ENCODE data around the gene ZNF428. TPM values are rescaled to one million over a fixed set of nuclear protein-coding genes. Genes with fewer than 3 reads are reported as not detected.

Gene ZNF428
- total RNA-seq, 4 donors from 2014 or later: 15.4 to 26.7 (median 20.0) TPM

DNA sequence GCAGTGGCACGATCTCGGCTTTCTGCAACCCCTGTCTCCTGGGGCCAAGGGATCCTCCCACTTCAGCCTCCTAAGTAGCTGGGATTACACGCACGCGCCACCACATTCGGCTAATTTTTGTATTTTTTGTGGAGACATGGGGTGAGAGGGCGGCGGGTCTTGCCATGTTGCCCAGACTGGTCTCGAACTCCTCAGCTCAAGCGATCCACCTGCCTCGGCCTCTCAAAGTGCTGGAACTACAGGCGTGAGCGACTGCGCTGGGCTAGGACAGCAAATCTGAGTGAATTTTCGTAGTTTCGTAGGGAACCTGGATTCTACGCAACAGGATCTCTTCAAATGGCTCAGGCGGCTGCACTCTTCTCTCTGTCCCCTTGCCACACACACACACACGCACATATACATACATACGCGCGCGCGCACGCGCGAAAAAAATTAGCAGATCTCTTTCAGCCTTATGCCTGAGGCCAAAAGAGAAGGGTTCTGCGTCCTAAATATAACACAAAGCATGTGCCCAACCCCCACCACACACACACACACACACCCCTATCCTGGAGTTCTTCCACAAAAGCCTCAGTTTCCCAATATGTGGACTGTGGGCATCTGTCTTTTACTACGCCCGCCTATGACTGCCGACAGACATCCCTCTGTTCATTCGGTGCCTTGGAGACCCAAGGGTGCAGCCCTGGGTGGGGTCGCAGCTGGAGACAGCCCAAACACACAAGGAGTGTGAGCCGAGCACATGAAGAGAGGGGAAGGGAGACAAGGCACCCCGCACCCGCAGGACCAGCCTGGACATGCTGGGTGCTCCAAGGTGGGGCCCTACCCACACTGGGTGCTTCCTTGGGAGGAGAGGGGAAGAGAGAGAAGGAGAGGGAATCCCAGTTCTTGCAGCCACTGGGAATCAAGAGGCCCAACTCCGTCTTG lies 43.2 kb downstream of the ZNF428 start:
- H3K36me3 ChIP-seq: peaks cover 0 to 8% of the 10 kb centered on the region in 2 donors
- no peaks in the 10 kb centered on the region for H3K9me3 ChIP-seq
- intact Hi-C loops (cut with DNase I; ENCODE audit: low total_unique reads): loop anchor here (1.0 to 5.0 kb wide), 2 partner anchors 20 to 44 kb away; partner anchors contain the start of genes IRGQ, ZNF575 and ZNF576
- H3K4me3 ChIP-seq: peak overlapping the region; percentile 75 to 98 (median 88)
- peaks cover 10 to 13% of the 10 kb centered on the region in 2 donors for H3K4me1 ChIP-seq
- DNase-seq (no peak), ATAC-seq (no peak)
- TF ChIP-seq, protein P1, sequence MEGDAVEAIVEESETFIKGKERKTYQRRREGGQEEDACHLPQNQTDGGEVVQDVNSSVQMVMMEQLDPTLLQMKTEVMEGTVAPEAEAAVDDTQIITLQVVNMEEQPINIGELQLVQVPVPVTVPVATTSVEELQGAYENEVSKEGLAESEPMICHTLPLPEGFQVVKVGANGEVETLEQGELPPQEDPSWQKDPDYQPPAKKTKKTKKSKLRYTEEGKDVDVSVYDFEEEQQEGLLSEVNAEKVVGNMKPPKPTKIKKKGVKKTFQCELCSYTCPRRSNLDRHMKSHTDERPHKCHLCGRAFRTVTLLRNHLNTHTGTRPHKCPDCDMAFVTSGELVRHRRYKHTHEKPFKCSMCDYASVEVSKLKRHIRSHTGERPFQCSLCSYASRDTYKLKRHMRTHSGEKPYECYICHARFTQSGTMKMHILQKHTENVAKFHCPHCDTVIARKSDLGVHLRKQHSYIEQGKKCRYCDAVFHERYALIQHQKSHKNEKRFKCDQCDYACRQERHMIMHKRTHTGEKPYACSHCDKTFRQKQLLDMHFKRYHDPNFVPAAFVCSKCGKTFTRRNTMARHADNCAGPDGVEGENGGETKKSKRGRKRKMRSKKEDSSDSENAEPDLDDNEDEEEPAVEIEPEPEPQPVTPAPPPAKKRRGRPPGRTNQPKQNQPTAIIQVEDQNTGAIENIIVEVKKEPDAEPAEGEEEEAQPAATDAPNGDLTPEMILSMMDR (IDR thresholded peaks at IDR 0.05 in 4 of 5, conservative IDR thresholded peaks at IDR 0.05 in 1 of 5): no peak
- no peak for TF ChIP-seq POLR2A (IDR thresholded peaks at IDR 0.05)
- in situ Hi-C loops (cut with MboI; ENCODE audit: low sequenced_read_pairs in 4 of 4): no loop called here
- no peaks in the 10 kb centered on the region for H3K27me3 ChIP-seq
- peak overlapping the region; percentile 50 to 86 (median 70) for H3K27ac ChIP-seq

DNA sequence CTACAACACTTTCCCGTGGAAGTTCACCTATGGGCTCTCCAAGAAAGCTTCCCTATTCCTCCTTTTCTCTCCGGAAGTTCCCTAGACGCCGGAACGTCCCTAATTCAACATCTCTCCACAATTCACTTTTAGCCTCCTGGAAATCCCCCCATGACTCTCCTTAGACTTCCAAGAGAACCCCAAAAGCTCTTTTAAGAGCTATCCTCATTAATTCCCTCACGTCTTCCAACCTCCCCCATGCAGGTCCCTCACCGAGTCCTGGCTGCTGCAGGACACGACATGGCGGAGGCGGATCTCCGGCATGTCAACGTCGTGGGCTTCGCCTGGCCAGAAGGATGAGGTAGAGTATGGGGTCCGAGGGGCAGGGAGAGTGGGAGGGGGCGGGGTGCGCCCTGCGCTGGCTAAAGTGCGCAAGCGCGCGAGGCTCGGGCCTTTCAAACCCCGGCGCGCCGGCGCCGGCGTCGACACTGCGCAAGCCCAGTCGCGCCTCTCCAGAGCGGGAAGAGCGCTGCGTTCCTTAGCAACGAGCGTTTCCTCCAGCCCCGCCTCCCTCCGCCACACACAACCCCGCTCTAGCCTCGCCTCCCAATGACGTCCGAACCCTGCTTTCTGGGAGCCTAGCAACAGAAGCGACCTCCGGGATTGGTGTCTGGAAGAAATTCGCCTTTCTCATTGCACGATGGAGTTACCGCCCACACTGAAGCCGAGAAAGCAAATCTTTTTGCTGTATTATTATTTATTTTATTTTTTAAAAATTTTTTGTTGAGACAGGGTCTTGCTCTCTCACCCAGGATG lies 44.1 kb downstream of the ZNF428 start, which contains the start of the genes PINLYP and XRCC1:
Gene PINLYP, plus strand, starts transcription at position 646 of the 795 bp plus-strand sequence. CDS start 1,391 bp downstream, outside the sequence.
Gene XRCC1, minus strand, starts transcription at position 372 of the 795 bp plus-strand sequence. Its CDS starts 69 bp downstream, at position 303.
- no peaks in the 10 kb centered on the region for H3K27me3 ChIP-seq
- intact Hi-C loops (cut with DNase I; ENCODE audit: low total_unique reads) (loop anchor here (1.0 to 5.0 kb wide), 2 partner anchors 21 to 43 kb away; partner anchors contain the start of genes IRGQ, ZNF575 and ZNF576), in situ Hi-C loops (cut with MboI; ENCODE audit: low sequenced_read_pairs in 4 of 4) (no loop called here)
- DNase-seq (peak; percentile 96 to 97), ATAC-seq (peak; percentile 100)
- peaks cover 10 to 13% of the 10 kb centered on the region in 2 donors for H3K4me1 ChIP-seq
- peaks cover 0 to 8% of the 10 kb centered on the region in 2 donors for H3K36me3 ChIP-seq
- peak; percentile 43 to 44 for TF ChIP-seq POLR2A (IDR thresholded peaks at IDR 0.05)
- TF ChIP-seq, protein P1 (IDR thresholded peaks at IDR 0.05 in 4 of 5, conservative IDR thresholded peaks at IDR 0.05 in 1 of 5): no peak
- H3K27ac ChIP-seq: peak within 1 kb of the TSS; percentile 77 to 87 (median 82)
- peak within 1 kb of the TSS; percentile 75 to 98 (median 88) for H3K4me3 ChIP-seq
- H3K9me3 ChIP-seq: no peaks in the 10 kb centered on the region

DNA sequence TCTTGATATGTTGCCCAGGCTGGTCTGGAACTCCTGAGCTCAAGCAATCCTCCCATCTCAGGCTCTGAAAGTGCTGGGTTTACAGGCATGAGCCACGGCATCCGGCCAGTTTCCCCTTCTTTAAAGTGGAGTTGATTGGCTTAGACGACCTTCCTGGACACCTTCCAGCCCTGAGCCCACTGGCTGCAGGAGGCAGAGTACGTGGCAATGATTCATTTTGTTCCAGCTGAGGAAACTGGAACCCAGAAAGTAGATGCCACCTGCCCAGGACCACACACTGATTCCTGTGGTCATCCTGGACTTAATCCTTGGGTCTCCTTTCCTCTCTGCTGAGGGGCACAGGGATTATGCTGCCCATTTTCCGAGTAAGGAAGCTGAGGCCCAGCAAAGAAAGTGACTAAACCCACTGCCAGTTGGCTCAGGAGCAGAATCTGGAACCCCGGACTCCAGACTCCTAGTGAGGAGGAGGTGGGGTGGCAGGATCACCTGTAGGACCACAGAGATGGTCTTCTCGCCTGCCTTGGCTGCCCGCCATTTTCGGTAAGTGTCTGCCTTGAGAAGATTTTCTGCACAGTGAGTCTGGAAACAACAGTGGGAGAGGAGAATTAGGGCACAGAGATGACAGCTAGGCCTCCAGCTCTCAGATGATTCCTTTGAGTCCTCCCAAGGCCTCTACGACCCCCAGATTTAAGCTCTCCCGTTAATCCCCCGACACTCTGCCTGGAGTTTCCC lies 44.8 kb downstream of the ZNF428 start:
- H3K36me3 ChIP-seq: peaks cover 0 to 8% of the 10 kb centered on the region in 2 donors
- peak overlapping the region; percentile 75 to 98 (median 88) for H3K4me3 ChIP-seq
- H3K4me1 ChIP-seq: peaks cover 10 to 13% of the 10 kb centered on the region in 2 donors
- no peak for TF ChIP-seq POLR2A (IDR thresholded peaks at IDR 0.05)
- TF ChIP-seq, protein P1 (IDR thresholded peaks at IDR 0.05 in 4 of 5, conservative IDR thresholded peaks at IDR 0.05 in 1 of 5): no peak
- in situ Hi-C loops (cut with MboI; ENCODE audit: low sequenced_read_pairs in 4 of 4): no loop called here
- no peaks in the 10 kb centered on the region for H3K9me3 ChIP-seq
- peak overlapping the region; percentile 77 to 87 (median 82) for H3K27ac ChIP-seq
- intact Hi-C loops (cut with DNase I; ENCODE audit: low total_unique reads): loop anchor here (1.0 to 5.0 kb wide), 3 partner anchors 22 to 43 kb away; partner anchors contain the start of genes IRGQ, ZNF428, ZNF575 and ZNF576
- ATAC-seq: no peak
- DNase-seq: no peak
- H3K27me3 ChIP-seq: no peaks in the 10 kb centered on the region

DNA sequence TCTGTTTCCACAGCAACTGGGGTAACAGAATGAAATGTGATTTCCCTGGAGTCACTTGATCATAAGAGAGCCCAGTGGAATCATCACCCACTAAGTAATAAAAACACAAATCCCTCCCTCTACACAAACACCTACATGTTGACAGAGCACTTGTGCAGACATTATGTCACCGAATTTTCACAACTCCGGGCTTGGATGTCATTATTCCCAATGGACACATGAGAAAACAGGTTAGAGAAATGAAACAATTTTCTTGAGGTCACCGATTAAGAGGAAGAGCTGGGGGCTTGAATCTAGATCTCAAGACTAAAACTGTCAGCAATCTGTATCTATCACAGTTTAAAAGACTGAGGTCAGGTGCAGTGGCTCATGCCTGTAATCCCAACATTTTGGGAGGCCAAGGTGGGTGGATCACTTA lies 47.2 kb downstream of the ZNF428 start:
- Histone ChIP-seq H3K4me3 (no peak overlapping the region), H3K27ac (no peak overlapping the region), H3K4me1 (peaks cover 10 to 13% of the 10 kb centered on the region in 2 donors), H3K27me3 (no peaks in the 10 kb centered on the region), H3K9me3 (no peaks in the 10 kb centered on the region), H3K36me3 (peaks cover 0 to 8% of the 10 kb centered on the region in 2 donors)
- ATAC-seq (no peak), DNase-seq (no peak)
- TF ChIP-seq, protein P1 (IDR thresholded peaks at IDR 0.05 in 4 of 5, conservative IDR thresholded peaks at IDR 0.05 in 1 of 5): no peak
- TF ChIP-seq POLR2A (IDR thresholded peaks at IDR 0.05): no peak
- intact Hi-C loops (cut with DNase I; ENCODE audit: low total_unique reads) (loop anchor here (5.0 kb wide), 1 partner anchor 45 kb away; the partner anchor contains the start of gene ZNF428), in situ Hi-C loops (cut with MboI; ENCODE audit: low sequenced_read_pairs in 4 of 4) (no loop called here)

Data from gastrocnemius medialis (tissue), 4 donors.